GM18520 (cell line): ENCODE results near the gene RGSL1.
"Not testable (repeated sequence)": the region's sequence is repeated elsewhere in the genome, so short reads cannot be mapped to it uniquely, and the experiment has no call there.

Experiments used
- ATAC-seq: cut with Tn5 transposase; IDR thresholded peaks from one replicate; pipeline ENCODE4 v1.9.1; 2021; ENCODE audit not compliant: unreplicated experiment

RGSL1 gene

DNA sequence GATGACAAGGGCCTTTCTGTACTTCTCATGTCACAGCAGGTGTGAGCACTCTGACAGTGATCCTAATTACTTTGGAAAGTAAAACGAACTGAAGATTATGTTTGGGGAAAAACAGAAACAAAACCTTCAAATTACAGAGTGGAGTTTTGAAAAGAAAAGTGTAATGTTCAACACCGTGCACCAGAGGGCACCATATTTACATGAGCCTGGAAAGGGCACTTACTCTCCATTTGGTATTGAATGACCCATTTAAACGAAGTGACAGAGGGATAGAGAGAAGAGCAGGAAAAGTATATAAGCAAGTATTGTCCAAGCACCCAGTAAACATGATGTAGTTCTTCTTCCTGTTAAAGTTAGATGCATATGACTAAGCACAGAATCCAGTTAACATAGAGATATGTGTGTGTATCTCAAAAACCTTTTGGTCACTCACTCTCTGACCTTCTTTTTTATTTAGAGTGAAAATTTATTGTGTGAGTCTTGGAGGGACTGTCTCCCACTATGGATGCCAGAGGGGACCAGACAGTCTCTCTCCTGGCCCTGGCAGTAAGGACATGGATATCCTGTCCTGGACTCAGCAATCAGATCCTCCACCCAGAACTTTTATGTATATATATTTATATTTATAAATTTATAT, 3.8 kb upstream of the RGSL1 start:
- no peak for ATAC-seq

DNA sequence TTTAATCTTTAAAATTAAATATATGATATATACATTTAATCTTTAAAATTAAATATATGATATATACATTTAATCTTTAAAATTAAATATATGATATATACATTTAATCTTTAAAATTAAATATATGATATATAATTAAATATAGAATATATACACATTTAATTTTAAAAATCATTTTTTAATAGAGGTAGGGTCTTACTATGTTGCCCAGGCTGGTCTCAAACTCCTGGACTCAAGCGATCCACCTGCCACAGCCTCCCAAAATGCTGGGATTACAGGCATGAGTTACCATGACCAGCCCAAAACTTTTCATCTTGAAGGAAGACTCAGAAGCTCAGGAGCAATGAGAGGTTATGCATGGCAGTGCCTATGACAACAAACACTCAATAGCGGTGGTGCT, 2.8 kb upstream of the RGSL1 start:
- ATAC-seq = not testable (repeated sequence)

DNA sequence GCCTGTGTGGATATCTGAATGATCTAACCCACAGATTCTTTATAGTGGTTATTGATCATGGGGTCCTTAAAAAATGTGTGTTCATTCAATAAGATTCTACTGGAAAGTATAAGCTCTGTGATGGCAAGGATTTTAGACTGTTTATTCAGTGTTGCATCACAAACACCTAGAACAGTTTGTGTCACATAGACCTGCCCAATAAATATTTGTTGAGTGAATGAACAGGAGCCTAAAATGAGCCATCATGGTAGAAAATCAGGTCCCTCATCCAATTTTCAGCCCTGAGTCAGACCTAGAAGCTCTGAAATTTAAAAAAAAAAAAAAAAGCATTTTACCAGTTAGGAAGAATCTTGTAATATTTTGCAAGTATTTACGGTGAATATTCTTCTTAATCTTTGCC, 2.3 kb upstream of the RGSL1 start:
- ATAC-seq = no peak

DNA sequence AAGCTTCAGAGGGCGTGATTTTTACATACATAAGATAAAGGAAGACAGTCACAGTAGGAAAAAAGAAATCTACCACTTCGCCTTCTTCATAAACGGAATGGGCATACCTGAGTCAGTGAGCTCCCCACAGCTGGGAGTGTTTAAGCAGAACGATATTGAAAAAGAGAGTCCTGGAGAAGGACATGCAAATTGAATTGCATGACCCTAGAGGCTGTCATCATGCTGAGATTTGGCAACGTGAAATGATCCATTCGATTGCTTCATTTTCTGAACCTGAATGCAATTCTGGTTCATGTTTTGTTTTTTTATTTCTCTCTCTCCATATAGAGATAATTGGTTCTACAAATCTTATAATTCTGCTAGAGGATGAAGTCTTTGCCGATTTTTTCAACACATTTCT, 3.7 kb downstream of the RGSL1 start:
- no peak for ATAC-seq

DNA sequence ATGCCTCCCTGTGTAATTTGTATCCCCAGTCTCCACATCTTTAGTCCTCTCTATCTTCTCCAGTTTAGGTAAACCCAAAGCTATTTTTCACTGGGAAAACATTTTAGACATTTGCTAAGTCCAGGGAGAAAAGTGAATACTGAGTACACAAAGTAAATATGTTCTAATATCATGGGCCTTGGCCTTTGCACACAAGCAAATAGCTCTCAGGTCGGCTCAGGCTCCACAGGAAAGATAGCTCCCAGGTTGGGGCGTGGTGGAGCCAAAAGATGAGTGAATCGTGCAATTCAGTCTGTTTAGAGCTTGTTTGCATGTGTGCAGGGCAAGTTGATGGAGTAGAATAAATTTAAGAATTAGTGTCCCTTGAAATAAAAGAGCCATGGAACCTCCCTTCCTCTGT, 7.9 kb downstream of the RGSL1 start:
- no peak for ATAC-seq

DNA sequence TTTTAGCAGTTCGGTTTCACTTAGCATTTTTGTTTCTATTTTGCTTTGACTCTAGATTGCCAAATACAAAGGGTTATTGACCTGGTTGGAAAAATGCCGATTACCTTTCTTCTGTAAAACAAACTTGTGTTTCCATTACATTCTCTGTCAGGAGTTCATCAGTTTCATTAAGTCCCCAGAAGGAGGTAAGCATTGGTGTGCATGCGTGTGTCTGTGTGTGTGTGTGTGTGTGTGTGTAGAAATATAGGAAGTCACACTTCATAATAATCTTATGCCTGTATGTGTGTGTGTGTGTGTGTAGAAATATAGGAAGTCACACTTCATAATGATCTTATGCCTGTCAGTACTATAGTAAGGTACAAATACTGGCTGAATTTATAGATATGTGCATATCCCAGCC, 10.0 kb downstream of the RGSL1 start:
- no peak for ATAC-seq

DNA sequence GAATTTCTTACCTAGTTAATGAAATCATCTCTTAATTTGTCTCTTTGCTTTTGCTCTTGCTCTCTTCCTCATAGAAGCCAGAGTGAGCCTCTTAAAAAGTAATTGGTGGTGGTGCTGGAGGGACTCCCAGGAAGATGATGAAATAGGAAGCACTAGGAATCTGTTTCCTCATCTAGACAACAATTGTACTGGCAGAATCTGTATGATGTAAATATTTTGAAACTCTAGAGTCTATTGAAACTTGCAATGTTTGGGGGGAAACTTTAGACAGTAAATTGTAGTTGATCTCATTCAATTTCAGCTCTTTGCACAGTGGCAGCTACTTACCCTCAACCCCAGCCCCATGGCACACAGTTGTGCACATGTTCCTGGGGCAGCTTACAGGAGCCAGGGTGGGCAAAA, 10.6 kb downstream of the RGSL1 start:
- no peak for ATAC-seq

DNA sequence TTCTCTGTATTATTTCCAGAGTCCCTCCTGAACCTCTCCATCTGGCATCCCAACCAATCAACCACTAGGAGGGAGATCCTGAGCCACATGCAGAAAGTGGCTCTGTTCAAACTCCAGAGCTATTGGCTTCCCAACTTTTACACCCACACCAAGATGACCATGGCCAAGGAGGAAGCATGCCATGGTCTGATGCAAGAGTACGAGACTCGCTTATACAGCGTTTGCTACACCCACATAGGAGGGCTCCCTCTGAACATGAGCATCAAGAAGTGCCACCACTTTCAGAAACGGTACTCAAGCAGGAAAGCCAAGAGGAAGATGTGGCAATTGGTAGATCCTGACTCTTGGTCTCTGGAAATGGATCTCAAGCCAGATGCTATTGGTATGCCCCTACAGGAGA, 23.6 kb downstream of the RGSL1 start:
- no peak for ATAC-seq

DNA sequence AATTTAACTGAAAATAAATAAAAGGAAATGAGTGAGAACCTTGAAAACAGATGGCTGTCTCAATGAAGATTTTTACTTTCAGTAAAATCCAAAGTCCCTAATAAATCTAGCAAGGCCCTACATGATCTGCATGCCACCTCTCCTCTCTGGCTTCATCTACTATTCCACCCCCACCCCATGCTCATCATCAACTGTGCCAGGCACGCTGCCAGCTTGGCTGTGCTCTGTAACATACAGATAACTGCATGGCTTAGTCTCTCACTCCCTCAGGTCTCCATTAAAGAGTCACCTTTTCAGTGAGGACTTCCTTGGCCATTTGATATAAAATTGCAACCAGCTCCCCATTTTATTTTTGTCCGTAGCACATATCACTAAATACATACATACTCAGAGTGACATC, 26.7 kb downstream of the RGSL1 start:
- ATAC-seq = no peak

DNA sequence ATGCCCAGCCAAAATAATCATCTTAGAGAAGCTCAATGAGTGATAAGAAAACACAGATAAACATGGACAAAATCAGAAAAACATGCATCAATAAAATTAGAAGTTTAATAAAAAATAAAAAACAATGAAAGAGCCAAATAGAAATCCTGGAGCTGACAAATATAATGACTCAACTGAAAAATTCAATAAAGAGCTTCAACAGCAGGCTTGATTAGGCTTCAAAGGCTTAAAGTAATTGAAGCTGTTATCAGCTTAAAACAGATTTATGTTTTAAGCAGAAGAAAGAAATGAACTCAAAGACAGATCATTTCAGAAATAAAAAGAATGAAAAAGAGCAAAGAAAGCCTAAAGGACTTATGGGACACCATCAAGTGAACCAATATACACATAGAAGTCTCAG, 28.3 kb downstream of the RGSL1 start:
- no peak for ATAC-seq

DNA sequence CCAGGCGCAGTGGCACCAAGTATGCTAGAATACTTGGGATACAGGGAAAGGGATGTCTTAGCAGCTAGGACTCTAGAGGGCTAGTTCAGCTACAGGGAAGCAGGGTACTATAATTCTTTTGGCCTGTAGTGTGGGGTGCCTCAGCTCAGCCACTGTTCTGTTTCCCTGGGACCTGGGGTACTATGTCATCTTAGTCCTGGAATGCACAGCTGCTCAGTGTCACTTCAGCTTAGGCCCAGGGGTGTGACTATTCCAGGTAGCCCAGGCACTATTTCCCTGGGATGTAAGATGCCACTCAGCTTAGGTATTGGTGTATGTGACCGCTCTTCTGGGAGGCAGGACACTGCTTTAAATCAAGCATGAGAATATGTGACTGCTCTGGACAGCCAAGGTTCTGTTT, 34.1 kb downstream of the RGSL1 start:
- no peak for ATAC-seq

DNA sequence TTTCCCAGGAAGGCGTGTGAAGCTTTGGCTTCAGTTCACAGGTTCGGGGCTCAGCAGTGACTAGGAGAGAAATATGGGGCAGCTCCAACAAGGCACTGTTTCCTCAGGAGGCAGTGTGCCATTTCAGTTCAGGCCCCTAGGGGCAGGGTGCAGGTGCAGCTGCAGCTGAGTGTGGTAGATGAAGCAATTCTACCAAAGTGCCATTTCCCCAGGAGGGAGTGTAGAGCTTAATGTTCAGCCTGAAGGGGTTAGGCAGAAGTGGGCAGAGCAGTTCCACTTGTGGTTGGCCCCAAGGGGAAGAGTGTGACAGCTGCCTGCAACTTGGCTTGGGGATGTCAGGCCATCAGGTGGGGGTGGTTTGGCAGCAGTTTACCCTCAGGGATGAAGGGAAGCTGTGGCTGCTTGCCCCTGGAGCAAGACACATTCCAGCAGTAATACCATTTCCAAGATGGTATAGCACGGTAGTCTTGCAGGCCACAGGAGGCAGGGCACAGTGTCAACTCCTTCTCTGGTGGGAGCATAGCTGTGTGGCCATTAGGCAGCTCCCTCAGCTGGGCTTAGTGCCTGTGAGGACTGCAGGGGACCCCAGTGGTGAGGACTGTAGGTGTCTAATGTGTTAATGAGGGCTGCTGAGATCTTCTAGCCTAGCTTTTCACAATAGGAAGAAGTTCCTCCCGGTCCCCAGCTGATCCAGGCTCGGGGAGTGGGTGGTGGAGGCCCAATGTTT, 34.7 kb downstream of the RGSL1 start:
- ATAC-seq = peak; percentile 55

DNA sequence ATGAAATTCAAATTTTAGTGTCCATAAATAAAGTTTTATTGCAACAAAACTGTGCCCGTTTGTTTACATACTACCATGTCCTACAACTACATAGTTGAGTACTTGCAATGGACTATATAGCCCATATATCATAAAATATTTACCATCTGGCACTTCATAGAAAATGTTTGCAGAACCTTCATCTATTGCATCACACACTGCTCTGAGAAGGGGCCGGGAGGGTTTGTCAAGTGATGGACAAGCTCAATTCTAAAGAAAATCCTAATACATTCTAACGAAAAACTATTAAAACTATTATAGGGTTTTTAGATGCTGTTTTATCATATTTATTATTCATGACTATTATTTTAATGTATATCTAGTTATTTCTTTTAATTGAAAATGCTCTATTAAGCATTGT, 35.9 kb downstream of the RGSL1 start:
- no peak for ATAC-seq

DNA sequence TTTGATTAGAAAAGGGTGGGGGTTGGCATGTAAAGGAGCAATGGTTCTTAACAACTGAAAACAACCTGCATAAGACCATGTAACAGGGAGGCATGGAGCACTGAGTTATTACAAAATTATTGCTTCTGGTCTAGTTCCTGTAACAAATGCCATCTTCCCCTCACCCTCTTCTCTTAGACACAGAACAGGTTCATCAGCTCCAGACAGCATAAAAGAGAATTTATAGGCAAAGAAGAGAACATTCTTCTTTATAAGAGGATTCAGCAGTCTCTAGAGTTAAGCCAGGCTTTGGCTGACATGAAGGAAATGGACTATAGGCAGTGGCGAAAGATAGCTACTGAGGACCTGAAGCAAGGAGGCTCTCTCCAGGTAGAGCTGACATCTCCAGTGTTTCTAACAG, 38.9 kb downstream of the RGSL1 start:
- no peak for ATAC-seq

DNA sequence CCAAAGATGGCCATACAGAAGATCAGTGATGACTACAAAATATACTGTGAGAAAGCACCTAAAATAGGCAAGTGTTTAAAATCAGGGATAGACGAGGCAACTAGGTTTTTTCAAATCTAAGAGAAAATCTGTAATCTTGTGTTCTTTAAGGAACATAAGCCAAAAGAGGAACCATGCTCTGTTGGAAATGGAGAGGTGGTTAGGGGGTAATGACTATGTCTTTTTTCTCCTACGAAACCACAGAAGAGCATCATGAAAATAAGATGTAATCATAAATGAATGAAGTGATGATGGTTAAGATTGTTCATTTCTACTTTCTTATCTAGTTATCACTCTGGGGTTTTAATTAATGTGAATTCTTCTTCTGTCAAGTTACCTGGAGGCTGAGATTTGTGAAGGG, 43.1 kb downstream of the RGSL1 start:
- ATAC-seq = no peak

DNA sequence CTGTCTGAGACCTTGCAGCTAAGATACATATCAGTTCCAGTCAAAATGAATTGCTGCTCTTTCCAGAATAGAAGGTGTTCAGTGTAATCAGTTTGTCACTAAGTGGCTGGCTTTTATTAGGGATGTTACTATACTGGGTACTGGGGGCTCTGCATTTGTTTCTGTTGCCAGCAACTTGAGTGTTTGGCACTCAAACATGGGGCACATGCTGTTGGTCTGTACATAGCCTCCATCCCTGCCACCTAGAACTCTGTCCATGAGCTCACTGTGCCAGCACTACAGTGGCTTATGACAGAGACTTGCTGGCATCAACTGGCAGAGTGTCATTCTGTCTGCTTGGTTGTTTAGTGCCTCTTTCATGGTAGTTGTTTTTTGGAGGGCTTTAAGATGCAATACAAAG, 45.1 kb downstream of the RGSL1 start:
- no peak for ATAC-seq

DNA sequence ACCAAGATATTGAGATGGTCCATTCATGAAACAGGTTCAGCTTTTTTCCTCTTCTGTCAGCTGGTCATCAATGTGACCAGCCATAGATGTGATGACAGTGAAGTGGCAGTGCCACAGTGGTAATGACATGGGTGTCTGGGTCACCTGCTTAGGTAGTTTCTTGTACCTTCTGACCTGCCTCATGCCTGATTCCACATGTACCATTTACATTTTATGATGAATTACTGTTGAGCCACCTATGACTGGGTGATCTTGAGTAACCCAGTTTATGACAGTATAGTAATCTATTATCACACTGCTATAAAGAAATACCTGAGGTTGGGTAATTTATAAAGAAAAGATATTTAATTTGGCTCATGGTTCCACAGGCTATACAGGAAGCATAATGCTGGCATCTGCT, 45.7 kb downstream of the RGSL1 start:
- no peak for ATAC-seq

DNA sequence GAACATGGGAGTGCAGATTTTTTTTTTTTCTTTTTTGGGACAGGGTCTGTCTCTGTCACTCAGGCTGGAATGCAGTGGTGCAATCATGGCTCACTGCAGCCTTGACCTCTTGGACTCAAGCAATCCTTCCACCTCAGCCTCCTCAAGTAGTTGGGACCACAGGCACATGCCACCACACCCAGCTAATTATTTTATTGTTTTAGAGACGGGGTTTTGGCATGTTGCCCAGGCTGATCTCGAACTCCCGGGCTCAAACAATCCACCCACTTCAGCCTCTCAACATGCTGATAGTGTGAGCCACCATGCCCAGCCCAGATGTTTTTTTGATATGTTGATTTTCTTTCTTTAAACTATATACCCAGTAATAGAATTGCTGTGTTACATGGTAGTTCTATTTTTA, 57.7 kb downstream of the RGSL1 start:
- no peak for ATAC-seq

DNA sequence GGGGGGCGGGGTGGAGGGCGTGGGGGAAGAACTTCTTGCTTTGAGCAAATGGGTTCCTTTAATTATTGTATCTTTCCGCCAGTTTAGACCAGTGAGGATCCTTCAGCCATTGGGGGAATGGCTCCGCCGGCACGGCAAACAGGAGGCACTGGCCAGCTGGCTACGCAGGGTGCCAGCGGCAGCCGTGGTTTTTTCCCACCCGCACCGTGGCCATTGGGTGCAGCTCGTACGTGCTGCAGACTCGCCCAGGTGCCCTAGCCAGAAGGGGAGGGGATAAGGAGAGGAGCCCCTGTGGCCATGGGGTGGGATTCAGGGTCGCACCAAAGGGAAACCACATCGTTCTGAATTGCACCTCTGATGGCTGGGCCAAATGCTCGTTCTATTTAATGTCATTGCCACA, 65.6 kb downstream of the RGSL1 start:
- ATAC-seq = no peak

DNA sequence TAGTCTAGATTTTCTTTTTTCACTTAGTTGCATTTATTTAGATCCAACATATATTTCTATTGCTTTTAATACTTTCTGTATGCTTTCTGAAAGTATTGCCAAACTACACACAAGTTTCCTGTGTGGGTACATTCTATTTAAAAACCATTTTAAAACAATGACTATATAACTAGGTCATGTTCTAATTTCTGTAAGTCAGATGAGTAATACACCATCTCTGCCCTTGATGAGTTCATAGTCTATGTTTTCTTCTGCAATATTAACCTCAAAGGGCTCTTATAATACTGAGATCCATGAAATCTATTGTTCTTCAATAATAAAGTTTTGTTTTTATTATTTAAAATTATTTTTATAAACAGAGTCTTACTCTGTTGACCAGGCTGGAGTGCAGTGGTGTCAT, 70.8 kb downstream of the RGSL1 start:
- ATAC-seq = no peak

DNA sequence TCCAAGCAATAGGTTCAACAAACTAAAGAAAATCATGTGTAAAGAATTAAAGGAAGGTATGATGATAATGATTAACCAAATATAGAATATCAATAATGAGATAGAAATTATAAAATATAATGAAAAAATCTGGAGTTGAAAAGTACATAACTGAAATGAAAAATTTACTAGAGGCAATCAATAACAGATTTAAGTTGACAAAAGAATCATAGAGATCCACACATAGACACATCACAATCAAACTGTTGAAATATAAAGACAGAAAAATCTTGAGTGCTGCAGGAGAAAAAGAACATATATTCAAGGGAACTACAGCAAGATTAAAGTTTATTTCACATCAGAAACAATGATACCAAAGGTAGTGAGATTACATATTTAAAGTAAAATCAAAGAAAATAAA, 75.4 kb downstream of the RGSL1 start:
- no peak for ATAC-seq

DNA sequence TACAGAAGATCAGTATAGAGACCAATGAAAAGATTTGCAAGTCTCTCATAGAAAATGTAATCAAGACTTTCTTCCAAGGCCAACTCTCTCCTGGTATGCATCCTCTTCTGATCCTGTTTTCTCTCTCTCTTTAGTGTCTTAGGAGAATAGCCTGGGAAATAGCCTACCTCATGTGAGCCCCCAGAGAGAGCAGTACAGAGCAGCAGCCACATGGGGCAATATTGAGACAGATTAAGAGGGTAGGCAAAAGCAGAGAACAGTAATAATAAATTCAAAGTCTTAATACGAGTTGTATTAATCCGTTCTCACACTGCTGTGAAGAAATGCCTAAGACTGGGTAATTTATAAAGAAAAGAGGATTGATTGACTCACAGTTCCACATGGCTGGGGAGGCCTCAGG, 77.7 kb downstream of the RGSL1 start:
- ATAC-seq = no peak

DNA sequence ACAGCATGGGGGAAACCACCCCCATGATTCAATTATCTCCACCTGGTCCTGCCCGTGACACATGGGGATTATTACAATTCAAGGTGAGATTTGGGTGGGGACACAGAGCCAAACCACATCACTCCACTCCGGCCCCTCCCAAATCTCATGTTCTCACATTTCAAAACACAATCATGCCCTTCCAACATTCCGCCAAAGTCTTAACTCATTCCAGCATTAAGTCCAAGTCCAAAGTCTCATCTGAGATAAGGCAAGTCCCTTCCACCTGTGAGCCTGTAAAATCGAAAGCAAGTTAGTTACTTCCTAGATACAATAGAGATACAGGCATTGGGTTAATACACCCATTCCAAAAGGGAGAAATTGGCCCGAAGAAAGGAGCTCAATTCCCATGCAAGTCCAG, 78.3 kb downstream of the RGSL1 start:
- not testable (repeated sequence) for ATAC-seq
